HepG2 (cell line): ENCODE results near the gene CCT4. TPM values are rescaled to one million over a fixed set of nuclear protein-coding genes. Genes with fewer than 3 reads are reported as not detected.

ENCODE experiments used
- BRCA1 ChIP-seq: sonication (generic); formaldehyde crosslinking; IDR thresholded peaks from 2 replicates; pipeline ENCODE4 v1.4.0; 2020; ENCODE audit warnings: missing genetic modification reagents
- EEA1 ChIP-seq: sonication (generic); formaldehyde crosslinking; IDR thresholded peaks from 2 replicates; pipeline ENCODE4 v1.5.1; 2020; ENCODE audit warnings: mild to moderate bottlenecking, missing genetic modification reagents, borderline replicate concordance
- MAFK ChIP-seq, 2 experiments: IDR thresholded peaks in 1 of 2; conservative IDR thresholded peaks in 1 of 2; 2 replicates each; pipeline ENCODE4 v1.6.1; 2011; ENCODE audit warnings: improper control_type of control experiment in 2 of 2, low read length in 2 of 2
- NFYC ChIP-seq: IDR thresholded peaks from 2 replicates; pipeline ENCODE4 v1.6.1; 2016; ENCODE audit warnings: missing genetic modification reagents, missing compliant biosample characterization
- RBAK ChIP-seq: sonication (generic); formaldehyde crosslinking; IDR thresholded peaks from 2 replicates; pipeline ENCODE4 v1.5.1; 2020; ENCODE audit warnings: mild to moderate bottlenecking, missing genetic modification reagents
- TARDBP ChIP-seq: sonication (generic); formaldehyde crosslinking; IDR thresholded peaks from 2 replicates; pipeline ENCODE4 v1.8.0; 2022; ENCODE audit warnings: mild to moderate bottlenecking, missing genetic modification reagents
- ZNF292 ChIP-seq: sonication (generic); formaldehyde crosslinking; IDR thresholded peaks from 2 replicates; pipeline ENCODE4 v1.8.1; 2022; ENCODE audit warnings: mild to moderate bottlenecking, low read depth, missing genetic modification reagents, borderline replicate concordance
- ZNF329 ChIP-seq: sonication (generic); formaldehyde crosslinking; IDR thresholded peaks from 2 replicates; pipeline ENCODE4 v1.9.0; 2021; ENCODE audit warnings: low read depth, mild to moderate bottlenecking, missing genetic modification reagents
- ZSCAN21 ChIP-seq: sonication (generic); formaldehyde crosslinking; IDR thresholded peaks from 2 replicates; pipeline ENCODE4 v1.8.0; 2022; ENCODE audit warnings: mild to moderate bottlenecking, missing genetic modification reagents, moderate library complexity, borderline replicate concordance
- polyA plus RNA-seq, 8 experiments: library from polyadenylated mRNA; depleted of rRNA in 3 of 8; stranded (reverse) in 7 of 8; unstranded in 1 of 8; fragments of >200 nt; fragmentation: Illumina TruSeq in 4 of 8; extraction: Trizol in 4 of 8; gene quantifications; 2 replicates each; pipeline versions ENCODE4 v1.2.1 to v1.2.3, GENCODE V29; 2011 to 2016; ENCODE audit warnings: low read depth in 4 of 8, missing spikeins in 1 of 8, mixed read lengths in 1 of 8; ENCODE audit not compliant: insufficient read depth in 1 of 8
- total RNA-seq, 5 experiments: library from RNA; depleted of rRNA; stranded (reverse); fragments of >200 nt; fragmentation: Illumina TruSeq; extraction: Trizol; gene quantifications; 2 replicates each; pipeline ENCODE4 v1.2.3, GENCODE V29; 2016; ENCODE audit warnings: low read depth in 1 of 5
- TF ChIP-seq, protein P1 (sequence below): sonication (generic); formaldehyde crosslinking; conservative IDR thresholded peaks from 2 replicates; pipeline ENCODE4 v1.4.0; 2020; ENCODE audit warnings: mild to moderate bottlenecking, missing genetic modification reagents, moderate library complexity
- TF ChIP-seq, protein P2 (sequence below): sonication (generic); formaldehyde crosslinking; IDR thresholded peaks from 2 replicates; pipeline ENCODE4 v1.5.1; 2020; ENCODE audit warnings: mild to moderate bottlenecking, missing genetic modification reagents, moderate library complexity
- TF ChIP-seq, protein P3 (sequence below): IDR thresholded peaks from 2 replicates; pipeline ENCODE4 v1.6.1; 2012; ENCODE audit warnings: inconsistent platforms
- TF ChIP-seq, protein P4 (sequence below), 2 experiments: sonication (generic) in 1 of 2; formaldehyde crosslinking in 1 of 2; IDR thresholded peaks; 2 replicates each; pipeline versions ENCODE4 v1.4.0 to v1.6.1; 2016 to 2020; ENCODE audit warnings: borderline replicate concordance in 1 of 2, low read depth in 1 of 2, mild to moderate bottlenecking in 1 of 2, missing genetic modification reagents in 1 of 2
- TF ChIP-seq, protein P5 (sequence below): sonication (generic); formaldehyde crosslinking; IDR thresholded peaks from 2 replicates; pipeline ENCODE4 v1.4.0; 2020; ENCODE audit warnings: low read depth, mild to moderate bottlenecking, missing genetic modification reagents
- TF ChIP-seq, protein P6 (sequence below): sonication (generic); formaldehyde crosslinking; IDR thresholded peaks from 2 replicates; pipeline ENCODE4 v1.4.0; 2020; ENCODE audit warnings: low read depth, mild to moderate bottlenecking, missing genetic modification reagents

CCT4 gene
- total and polyA plus RNA-seq, 2 of the 13 experiments (the other 11 are each of a cell fraction or from before 2014, with no cell fraction given): 138 to 340 TPM

DNA sequence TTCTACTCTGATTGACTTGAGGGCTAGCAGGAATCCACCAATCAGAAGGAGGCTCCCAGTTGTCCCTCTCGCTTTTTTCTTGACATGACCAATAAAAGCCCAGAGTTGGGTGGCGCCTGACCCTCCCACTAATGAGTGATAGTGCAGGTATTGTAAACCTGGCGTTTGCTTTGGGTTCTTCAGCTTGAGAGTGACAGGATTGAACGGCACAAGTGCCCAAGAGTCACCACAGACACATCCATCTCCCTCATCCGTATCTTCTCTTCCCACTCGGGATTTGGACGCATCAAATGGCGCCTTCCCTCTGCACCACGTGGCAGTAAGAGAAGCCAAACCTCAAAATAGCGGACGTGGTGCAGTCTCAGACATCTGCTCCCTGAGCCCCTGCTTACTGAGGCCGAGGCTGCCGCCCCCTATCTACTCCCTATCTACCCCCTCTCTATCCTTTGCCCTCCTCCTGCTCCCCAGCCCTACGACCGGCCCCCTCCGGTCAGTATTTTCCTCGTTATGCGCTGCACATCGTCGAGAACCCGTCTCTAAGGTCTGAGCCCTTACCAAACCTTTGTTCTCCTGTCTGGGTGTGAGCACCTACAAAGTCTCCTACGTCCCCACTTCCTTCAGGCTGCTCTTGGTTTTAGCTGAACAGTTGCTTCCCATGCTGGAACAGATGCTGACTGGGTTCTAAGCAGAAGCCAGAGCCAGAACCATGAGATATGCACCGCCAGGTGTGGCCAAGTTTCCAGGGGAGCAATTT, 33.7 kb downstream of the CCT4 start (continued):
- TF ChIP-seq ZNF329 (CRISPR knock-in tag): no peak
- TF ChIP-seq, protein P1, sequence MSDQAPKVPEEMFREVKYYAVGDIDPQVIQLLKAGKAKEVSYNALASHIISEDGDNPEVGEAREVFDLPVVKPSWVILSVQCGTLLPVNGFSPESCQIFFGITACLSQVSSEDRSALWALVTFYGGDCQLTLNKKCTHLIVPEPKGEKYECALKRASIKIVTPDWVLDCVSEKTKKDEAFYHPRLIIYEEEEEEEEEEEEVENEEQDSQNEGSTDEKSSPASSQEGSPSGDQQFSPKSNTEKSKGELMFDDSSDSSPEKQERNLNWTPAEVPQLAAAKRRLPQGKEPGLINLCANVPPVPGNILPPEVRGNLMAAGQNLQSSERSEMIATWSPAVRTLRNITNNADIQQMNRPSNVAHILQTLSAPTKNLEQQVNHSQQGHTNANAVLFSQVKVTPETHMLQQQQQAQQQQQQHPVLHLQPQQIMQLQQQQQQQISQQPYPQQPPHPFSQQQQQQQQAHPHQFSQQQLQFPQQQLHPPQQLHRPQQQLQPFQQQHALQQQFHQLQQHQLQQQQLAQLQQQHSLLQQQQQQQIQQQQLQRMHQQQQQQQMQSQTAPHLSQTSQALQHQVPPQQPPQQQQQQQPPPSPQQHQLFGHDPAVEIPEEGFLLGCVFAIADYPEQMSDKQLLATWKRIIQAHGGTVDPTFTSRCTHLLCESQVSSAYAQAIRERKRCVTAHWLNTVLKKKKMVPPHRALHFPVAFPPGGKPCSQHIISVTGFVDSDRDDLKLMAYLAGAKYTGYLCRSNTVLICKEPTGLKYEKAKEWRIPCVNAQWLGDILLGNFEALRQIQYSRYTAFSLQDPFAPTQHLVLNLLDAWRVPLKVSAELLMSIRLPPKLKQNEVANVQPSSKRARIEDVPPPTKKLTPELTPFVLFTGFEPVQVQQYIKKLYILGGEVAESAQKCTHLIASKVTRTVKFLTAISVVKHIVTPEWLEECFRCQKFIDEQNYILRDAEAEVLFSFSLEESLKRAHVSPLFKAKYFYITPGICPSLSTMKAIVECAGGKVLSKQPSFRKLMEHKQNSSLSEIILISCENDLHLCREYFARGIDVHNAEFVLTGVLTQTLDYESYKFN (CRISPR knock-in tag): peak; percentile 12; the same call in 1 of the 2 replicates
- TF ChIP-seq, protein P2, sequence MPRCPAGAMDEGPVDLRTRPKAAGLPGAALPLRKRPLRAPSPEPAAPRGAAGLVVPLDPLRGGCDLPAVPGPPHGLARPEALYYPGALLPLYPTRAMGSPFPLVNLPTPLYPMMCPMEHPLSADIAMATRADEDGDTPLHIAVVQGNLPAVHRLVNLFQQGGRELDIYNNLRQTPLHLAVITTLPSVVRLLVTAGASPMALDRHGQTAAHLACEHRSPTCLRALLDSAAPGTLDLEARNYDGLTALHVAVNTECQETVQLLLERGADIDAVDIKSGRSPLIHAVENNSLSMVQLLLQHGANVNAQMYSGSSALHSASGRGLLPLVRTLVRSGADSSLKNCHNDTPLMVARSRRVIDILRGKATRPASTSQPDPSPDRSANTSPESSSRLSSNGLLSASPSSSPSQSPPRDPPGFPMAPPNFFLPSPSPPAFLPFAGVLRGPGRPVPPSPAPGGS (CRISPR knock-in tag): peak; percentile 74; the same call in 1 of the 2 replicates
- peak; percentile 96 for TF ChIP-seq NFYC (CRISPR knock-in tag)
- TF ChIP-seq, protein P3, sequence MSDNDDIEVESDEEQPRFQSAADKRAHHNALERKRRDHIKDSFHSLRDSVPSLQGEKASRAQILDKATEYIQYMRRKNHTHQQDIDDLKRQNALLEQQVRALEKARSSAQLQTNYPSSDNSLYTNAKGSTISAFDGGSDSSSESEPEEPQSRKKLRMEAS: peak; percentile 94
- TF ChIP-seq BRCA1 (CRISPR knock-in tag): no peak; the same call in 1 of the 2 replicates
- peak; percentile 81; the same call in 1 of the 2 replicates for TF ChIP-seq ZSCAN21 (CRISPR knock-in tag)
- TF ChIP-seq ZNF292 (CRISPR knock-in tag): peak; percentile 52; the same call in 1 of the 2 replicates
- TF ChIP-seq, protein P4, sequence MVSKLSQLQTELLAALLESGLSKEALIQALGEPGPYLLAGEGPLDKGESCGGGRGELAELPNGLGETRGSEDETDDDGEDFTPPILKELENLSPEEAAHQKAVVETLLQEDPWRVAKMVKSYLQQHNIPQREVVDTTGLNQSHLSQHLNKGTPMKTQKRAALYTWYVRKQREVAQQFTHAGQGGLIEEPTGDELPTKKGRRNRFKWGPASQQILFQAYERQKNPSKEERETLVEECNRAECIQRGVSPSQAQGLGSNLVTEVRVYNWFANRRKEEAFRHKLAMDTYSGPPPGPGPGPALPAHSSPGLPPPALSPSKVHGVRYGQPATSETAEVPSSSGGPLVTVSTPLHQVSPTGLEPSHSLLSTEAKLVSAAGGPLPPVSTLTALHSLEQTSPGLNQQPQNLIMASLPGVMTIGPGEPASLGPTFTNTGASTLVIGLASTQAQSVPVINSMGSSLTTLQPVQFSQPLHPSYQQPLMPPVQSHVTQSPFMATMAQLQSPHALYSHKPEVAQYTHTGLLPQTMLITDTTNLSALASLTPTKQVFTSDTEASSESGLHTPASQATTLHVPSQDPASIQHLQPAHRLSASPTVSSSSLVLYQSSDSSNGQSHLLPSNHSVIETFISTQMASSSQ (IDR thresholded peaks at IDR 0.05; ENCODE audit: low read depth): no peak
- TF ChIP-seq, protein P4 (CRISPR knock-in tag; IDR thresholded peaks at IDR 0.05; ENCODE audit: borderline replicate concordance): no peak
- peak; percentile 87; the same call in 1 of the 2 replicates for TF ChIP-seq EEA1 (CRISPR knock-in tag)
- no peak for TF ChIP-seq TARDBP (CRISPR knock-in tag)
- TF ChIP-seq RBAK (CRISPR knock-in tag): no peak
- TF ChIP-seq, protein P5, sequence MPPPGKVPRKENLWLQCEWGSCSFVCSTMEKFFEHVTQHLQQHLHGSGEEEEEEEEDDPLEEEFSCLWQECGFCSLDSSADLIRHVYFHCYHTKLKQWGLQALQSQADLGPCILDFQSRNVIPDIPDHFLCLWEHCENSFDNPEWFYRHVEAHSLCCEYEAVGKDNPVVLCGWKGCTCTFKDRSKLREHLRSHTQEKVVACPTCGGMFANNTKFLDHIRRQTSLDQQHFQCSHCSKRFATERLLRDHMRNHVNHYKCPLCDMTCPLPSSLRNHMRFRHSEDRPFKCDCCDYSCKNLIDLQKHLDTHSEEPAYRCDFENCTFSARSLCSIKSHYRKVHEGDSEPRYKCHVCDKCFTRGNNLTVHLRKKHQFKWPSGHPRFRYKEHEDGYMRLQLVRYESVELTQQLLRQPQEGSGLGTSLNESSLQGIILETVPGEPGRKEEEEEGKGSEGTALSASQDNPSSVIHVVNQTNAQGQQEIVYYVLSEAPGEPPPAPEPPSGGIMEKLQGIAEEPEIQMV: peak; percentile 99
- no peak for TF ChIP-seq MAFK (conservative IDR thresholded peaks at IDR 0.05 in 1 of 2, IDR thresholded peaks at IDR 0.05 in 1 of 2; ENCODE audit: low read length in 2 of 2)
- TF ChIP-seq, protein P6, sequence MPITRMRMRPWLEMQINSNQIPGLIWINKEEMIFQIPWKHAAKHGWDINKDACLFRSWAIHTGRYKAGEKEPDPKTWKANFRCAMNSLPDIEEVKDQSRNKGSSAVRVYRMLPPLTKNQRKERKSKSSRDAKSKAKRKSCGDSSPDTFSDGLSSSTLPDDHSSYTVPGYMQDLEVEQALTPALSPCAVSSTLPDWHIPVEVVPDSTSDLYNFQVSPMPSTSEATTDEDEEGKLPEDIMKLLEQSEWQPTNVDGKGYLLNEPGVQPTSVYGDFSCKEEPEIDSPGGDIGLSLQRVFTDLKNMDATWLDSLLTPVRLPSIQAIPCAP (CRISPR knock-in tag): 0 out of 2 replicates have a peak, but pooled peaks have one; percentile 64
